Left cardiac atrium (tissue), 4 donors: ENCODE data around the gene MUC2. TPM values are rescaled to one million over a fixed set of nuclear protein-coding genes. Genes with fewer than 3 reads are reported as not detected.
A peak's percentile ranks its signal among the peaks of the same experiment; 100 is the strongest.

ENCODE experiments used
- ATAC-seq, 2 donors: fragments of 200-7000 bp; cut with Tn5 transposase; one replicate each; pipeline ENCODE4 v1.9.1; 2020; ENCODE audit warnings: mild to moderate bottlenecking in 2 of 2, moderate library complexity in 2 of 2
- DNase-seq: peaks from one replicate; pipeline ENCODE4 v3.0.0-alpha.2; 2020
- intact Hi-C, 2 donors: fragments of 100-400 bp; cut with DNase I; formaldehyde crosslinking; loops; one replicate each; pipeline versions ENCODE4 v1.14.1 to v1.15.1; 2022 to 2023
- total RNA-seq, 2 donors: library from RNA; stranded (reverse); fragmentation: NEBNext Ultra II Directional; extraction: Animal tissue kit (Norgen Biotek cat#: 25700); gene quantifications; one replicate each; pipeline ENCODE4 v1.2.1, GENCODE V29; 2021
- donor health status: DM: no; HTN: yes; CAD: no.
- donor health status: DM: no; HTN: yes; CAD: no; lungs with severe emphysema.
- donor health status: DM: yes; HTN: yes; CAD: no.
- donor health status: Dilated cardiomyopathy.

The MUC2 gene
- total RNA-seq, 2 donors from 2014 or later, result 0.26 TPM; not detected in 1

GRCh38 chr11:1060852-1061616 is 13.6 kb upstream of the MUC2 start:
- ATAC-seq, result peak in 1 of 2 donors; percentile 22
- intact Hi-C loops, result no loop called here
- DNase-seq, result peak; percentile 16

GRCh38 chr11:1062075-1062820 is 12.4 kb upstream of the MUC2 start:
- intact Hi-C loops, result no loop called here
- no peak for DNase-seq
- ATAC-seq, result no peak

GRCh38 chr11:1064167-1064566 is 10.5 kb upstream of the MUC2 start:
- ATAC-seq, result no peak
- intact Hi-C loops, result no loop called here
- no peak for DNase-seq

- ATAC-seq (no peak), DNase-seq (no peak)
- intact Hi-C loops, result no loop called here
Observed at GRCh38 chr11:1067812-1068496, 6.7 kb upstream of the MUC2 start.

- intact Hi-C loops, result no loop called here
- no peak for DNase-seq
- no peak for ATAC-seq
Observed at GRCh38 chr11:1069740-1070139, 4.9 kb upstream of the MUC2 start.

- DNase-seq (no peak), ATAC-seq (no peak)
- intact Hi-C loops, result no loop called here
Observed at GRCh38 chr11:1070594-1071462, 3.8 kb upstream of the MUC2 start.

- no peak for ATAC-seq
- intact Hi-C loops, result no loop called here
- DNase-seq, result peak; percentile 18
Observed at GRCh38 chr11:1071571-1072115, 3.0 kb upstream of the MUC2 start.

- DNase-seq (peak; percentile 22), ATAC-seq (peak in 1 of 2 donors; percentile 20)
- intact Hi-C loops, result no loop called here
Observed at GRCh38 chr11:1072116-1072820, 2.4 kb upstream of the MUC2 start.

- no peak for DNase-seq
- intact Hi-C loops, result no loop called here
- ATAC-seq, result no peak
Observed at GRCh38 chr11:1072821-1073231, 1.8 kb upstream of the MUC2 start.

GRCh38 chr11:1073261-1073724 is 1.4 kb upstream of the MUC2 start:
- intact Hi-C loops, result no loop called here
- ATAC-seq (peak; percentile 61 to 76), DNase-seq (peak; percentile 56)

- DNase-seq (no peak), ATAC-seq (no peak)
- intact Hi-C loops, result no loop called here
Observed at GRCh38 chr11:1073851-1074243, 827 bp upstream of the MUC2 start.

GRCh38 chr11:1075341-1075911 is 752 bp downstream of the MUC2 start:
- ATAC-seq (no peak), DNase-seq (no peak)
- intact Hi-C loops, result no loop called here

GRCh38 chr11:1076061-1076665 is 1.5 kb downstream of the MUC2 start:
- DNase-seq (peak; percentile 14), ATAC-seq (no peak)
- intact Hi-C loops, result no loop called here

GRCh38 chr11:1077033-1077416 is 2.4 kb downstream of the MUC2 start:
- DNase-seq (peak; percentile 14), ATAC-seq (no peak)
- intact Hi-C loops, result no loop called here

- ATAC-seq (no peak), DNase-seq (no peak)
- intact Hi-C loops, result no loop called here
Observed at GRCh38 chr11:1077417-1078119, 2.9 kb downstream of the MUC2 start.

- ATAC-seq (no peak), DNase-seq (peak; percentile 15)
Observed at GRCh38 chr11:1078191-1078601, 3.5 kb downstream of the MUC2 start.

More at GRCh38 chr11:1078191-1078601, 3.5 kb downstream of the MUC2 start:
- intact Hi-C loops, result no loop called here
